ENCODE results near the gene KCTD15.

DNA sequence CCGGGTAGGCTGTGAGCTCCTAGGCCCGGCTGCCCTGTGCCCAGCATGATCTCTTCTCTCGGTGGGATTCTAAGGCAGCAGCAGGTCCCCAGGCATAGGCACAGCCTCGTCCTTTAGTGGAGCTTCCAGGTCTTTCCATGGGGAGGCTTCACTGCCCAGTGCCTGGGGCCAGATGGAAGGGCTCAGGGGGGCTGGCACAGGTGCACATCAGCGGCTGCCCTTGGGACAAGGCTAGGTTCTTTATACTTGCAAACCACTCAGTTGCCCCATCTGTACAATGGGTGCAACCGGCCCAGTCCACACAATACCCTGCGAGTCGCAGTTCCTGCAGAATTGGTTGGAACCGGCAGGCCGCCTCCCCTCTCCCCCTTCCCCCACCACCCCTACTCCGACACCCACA is 14.2 kb downstream of the KCTD15 start:
- TF ChIP-seq POLR2A (IDR thresholded peaks at IDR 0.05; ENCODE audit: low read depth, low read length), result no peak
- no peak for TF ChIP-seq POLR2AphosphoS5 (IDR thresholded peaks at IDR 0.05; ENCODE audit: low read depth, low read length)

All from GM12892 (cell line).